GM21381 (cell line): ENCODE data around the gene EPS8L1.

Experiments
- ATAC-seq: cut with Tn5 transposase; IDR thresholded peaks from one replicate; pipeline ENCODE4 v1.9.1; 2021; ENCODE audit warnings: mild to moderate bottlenecking, moderate library complexity; ENCODE audit not compliant: unreplicated experiment

Gene EPS8L1

DNA sequence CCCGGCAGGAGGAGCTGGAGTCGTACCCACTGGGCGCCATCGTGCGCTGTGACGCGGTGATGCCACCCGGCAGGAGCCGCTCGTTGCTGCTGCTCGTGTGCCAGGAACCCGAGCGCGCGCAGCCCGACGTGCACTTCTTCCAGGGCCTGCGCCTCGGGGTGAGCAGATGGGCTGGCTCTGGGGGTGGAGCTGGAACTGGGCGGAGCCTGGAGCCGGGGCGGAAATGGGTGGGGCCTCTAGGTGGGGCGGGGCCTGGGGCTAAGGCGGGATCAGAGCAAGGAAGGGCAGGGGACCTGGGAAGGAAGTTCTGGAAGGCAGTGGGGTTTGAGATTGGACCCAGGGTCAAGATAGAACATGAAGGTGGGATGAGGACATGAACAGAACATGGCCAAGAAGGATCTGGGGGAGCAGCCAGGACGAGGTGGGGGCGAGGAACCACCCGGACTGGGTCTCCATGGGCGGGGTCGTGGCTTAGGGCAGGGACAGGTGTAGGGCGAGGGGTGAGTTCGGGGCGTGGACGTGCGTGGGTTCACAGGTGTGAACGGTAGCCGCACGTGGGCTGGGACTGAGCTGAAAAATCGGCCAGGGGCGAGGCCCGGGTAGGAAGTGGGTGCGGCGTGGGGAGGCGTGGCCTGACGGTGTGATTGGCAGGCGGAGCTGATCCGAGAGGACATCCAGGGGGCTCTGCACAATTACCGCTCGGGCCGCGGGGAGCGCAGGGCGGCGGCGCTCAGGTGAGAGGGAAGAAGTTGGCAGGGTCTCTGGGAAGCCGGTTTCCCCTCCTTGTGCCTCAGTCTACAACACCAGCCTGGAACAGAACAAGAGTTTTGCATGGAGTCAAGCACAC lies 4.7 kb downstream of the EPS8L1 start:
- ATAC-seq, result no peak

DNA sequence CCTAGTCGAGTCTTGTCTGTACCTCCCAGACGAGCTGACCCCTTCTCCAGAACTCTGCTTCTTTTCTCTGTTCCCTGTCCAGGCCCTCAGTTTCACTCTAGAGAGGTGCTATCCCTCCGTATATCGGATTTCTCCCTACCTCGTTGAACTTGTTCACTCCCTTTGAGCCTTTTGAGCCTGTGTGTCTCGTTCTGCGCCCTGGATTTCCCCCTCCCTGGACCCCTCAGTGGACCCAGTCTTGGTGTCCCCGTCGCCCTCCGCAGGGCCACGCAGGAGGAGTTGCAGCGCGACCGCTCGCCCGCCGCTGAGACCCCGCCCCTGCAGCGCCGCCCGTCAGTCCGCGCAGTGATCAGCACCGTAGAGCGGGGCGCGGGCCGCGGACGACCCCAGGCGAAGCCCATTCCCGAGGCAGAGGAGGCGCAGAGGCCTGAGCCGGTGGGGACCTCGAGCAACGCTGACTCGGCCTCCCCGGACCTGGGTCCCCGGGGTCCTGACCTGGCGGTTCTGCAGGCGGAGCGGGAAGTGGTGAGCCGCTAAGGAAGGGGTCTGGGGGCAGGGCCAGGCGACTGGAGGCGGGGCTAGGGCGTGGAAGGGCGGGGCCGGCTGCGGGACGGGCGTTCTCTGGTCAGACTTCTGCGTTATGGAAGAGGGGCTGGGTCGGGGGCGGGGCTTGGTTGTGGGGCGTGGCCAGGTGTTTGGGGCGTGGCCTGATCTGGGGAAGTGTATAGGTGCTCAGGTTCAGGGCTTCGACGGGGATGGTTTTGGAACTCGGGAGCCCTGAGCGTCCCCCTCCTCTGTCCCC lies 5.5 kb downstream of the EPS8L1 start:
- no peak for ATAC-seq

DNA sequence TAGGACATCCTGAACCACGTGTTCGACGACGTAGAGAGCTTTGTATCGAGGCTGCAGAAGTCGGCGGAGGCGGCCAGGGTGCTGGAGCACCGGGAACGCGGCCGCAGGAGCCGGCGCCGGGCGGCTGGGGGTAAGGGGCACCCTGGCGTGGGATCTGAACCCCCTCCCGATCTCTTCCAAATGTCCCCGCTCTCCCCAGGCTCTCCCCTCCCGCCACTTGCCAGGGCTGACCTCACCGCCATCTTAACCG lies 6.0 kb downstream of the EPS8L1 start:
- ATAC-seq, result no peak

DNA sequence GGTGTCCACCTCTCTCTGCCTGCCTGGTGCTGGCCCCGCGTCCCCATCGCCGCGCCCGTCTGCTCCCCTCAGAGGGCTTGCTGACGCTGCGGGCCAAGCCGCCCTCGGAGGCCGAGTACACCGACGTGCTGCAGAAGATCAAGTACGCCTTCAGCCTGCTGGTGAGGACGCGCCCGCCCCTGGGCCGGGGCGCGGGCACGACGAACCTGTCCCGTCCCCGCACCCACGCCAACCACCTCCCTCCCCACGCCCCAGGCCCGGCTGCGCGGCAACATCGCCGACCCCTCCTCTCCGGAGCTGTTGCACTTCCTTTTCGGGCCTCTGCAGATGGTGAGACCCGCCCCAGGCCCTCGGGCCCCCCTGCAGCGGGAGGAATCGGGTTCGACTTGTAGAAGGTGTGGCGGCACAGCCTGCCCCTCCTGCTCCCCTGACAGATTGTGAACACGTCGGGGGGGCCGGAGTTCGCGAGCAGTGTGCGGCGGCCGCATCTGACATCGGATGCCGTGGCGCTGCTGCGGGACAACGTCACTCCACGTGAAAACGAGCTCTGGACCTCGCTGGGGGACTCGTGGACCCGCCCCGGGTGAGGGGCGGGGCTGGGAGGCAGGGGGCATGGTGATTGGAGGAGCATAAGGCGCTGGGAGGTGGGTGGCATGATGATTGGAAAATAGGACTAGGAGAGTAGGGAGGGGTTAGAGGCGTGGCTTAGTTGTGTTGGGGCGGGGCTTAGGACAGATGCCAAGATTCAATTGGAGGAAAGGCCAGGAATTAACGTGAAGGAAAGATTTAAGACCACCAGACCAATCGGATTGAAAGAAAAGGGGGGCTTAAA lies 6.6 kb downstream of the EPS8L1 start:
- ATAC-seq, result no peak

DNA sequence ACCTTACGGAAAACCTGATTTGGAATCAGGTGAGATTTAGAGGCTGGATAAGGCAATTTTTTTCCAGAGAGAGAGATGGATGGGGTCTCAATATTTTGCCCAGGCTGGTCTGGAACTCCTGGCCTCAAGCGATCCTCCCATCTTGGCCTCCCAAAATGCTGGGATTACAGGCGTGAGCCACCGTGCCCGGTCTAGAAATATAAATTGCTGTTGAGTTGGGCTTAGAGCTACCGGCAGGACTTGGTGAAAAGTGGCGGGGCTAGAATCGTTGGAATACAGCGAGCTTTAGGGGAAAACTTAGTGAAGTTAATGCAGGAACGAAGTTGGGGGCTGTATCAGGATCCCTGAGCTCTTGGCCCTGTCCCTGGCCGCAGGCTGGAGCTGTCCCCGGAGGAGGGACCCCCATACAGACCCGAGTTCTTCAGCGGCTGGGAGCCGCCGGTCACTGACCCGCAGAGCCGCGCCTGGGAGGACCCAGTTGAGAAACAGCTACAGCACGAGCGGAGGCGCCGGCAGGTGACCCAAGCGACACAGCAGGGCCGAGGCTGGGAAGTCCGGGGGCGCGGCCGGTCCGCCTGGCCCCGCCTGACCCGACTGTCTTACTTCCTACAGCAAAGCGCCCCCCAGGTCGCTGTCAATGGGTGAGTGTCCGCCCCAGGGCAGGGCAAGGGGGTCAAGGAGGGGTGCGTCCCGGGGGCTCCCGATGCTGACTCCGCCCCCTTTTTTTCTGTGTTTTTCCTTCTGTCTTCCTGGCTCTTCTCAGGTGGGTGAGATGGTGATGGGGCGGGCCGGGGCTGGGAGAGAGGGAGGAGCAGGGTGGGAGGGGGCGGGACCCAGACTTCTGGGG lies 7.6 kb downstream of the EPS8L1 start:
- ATAC-seq, result no peak

DNA sequence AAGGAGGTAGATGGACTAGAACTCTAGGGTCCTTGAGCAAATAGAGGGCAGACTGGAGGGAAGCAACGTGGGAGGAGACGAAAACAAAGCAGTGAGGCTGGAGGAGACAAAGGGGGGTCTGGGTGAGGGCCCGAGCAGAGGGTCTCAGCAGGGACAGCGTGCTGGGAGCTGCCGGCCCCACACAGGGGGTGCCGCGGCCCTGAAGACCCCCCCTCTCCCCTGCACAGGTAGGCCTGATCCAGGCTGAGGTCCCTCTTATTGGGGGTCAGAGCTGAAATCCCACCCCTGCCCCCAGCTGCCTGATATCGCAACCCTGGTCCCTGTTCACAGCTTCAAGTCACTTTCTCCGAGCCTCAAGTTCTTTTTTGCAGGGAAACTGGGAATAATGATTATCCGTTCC lies 8.7 kb downstream of the EPS8L1 start:
- no peak for ATAC-seq

DNA sequence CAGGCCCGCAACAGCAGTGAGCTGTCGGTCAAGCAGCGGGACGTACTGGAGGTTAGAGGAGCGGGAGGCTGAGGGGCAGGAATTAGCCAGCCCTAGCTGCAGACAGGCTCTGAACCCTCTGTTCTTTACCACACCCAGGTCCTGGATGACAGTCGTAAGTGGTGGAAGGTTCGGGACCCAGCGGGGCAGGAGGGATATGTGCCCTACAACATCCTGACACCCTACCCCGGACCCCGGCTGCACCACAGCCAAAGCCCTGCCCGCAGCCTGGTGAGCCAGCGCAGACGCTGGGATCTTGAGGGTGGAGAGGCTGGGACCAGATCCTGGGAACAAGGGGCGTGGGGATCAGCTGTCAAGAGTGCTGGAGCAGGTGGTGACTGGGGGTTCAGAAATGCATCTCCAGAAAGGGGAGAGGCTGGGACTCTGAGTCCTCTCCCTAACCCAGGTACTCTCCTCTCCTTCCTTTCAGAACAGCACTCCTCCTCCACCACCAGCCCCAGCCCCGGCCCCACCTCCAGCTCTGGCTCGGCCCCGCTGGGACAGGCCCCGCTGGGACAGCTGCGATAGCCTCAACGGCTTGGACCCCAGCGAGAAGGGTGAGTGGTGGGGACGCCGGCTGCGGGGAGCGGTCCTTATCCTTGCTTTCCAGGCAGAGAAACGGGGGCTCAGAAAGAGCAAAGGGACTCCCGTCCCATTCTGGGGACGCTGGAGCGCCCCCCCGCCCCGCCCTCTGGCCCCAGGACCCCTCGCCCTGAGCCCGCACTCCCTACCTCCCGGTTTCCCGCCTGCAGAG lies 10.4 kb downstream of the EPS8L1 start:
- no peak for ATAC-seq

DNA sequence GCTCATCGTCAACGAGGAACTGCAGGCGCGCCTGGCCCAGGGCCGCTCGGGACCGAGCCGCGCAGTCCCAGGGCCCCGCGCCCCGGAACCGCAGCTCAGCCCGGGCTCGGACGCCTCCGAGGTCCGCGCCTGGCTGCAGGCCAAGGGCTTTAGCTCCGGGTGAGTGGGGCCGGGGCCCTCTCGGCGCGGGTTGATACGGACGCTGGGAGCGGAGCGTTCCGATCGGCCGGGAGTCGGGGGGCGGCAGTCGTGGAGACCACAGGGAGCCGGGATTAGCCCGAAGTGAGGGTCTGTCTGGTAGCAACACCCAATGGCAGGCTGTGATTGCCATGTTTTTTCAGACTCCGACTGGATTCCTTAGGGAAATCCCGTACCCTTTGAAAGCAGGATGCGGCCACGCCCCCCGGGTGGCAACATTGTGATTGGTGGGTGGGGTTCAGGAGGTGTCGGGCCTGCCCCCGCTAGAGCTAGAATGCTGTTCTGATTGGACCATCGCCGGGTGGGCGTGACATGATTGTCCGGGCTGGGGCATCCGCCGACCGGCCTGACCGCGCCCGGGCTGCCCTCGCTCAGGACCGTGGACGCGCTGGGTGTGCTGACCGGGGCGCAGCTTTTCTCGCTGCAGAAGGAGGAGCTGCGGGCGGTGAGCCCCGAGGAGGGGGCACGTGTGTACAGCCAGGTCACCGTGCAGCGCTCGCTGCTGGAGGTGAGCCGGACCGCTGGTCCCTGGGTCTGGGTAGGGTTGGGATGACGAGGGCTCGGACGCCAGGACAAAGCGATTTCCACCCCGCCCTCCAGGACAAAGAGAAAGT lies 11.3 kb downstream of the EPS8L1 start:
- no peak for ATAC-seq

DNA sequence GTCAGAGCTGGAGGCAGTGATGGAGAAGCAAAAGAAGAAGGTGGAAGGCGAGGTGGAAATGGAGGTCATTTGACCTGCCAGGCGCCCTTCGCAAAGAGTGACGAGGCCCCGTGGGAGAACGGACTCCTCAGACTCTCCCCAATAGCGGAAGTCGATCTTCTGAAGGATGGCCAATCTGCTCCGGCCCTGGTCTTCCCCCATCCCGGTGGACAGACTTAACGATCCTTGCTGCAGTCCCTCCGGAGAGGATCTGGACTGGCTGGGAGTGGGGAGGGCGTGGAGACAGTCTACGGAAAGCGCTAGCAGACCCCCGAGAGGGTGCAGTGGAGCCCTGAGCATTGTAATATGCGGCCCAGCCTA lies 11.9 kb downstream of the EPS8L1 start:
- no peak for ATAC-seq

DNA sequence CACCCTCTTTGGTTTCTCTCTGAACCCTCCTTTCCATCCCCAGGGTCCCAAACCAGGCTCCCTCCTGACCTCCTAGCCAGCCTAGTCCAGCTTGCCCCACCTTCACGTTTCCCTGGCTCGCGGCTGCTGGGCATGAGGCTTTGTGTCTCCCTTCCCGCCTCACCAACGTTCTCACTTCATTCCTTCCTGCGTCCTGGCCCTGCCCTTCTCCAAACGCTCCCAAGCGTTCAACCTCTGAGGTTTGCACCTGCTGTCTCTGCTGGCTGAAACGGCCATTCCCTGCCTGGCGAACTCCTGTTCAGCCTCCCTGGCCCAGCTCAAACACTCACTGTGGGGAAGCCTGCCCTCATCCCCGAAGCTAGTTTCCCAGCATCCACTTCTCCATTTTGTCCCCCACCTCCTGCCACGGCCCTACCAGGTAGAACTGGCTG lies 12.4 kb downstream of the EPS8L1 start:
- no peak for ATAC-seq

DNA sequence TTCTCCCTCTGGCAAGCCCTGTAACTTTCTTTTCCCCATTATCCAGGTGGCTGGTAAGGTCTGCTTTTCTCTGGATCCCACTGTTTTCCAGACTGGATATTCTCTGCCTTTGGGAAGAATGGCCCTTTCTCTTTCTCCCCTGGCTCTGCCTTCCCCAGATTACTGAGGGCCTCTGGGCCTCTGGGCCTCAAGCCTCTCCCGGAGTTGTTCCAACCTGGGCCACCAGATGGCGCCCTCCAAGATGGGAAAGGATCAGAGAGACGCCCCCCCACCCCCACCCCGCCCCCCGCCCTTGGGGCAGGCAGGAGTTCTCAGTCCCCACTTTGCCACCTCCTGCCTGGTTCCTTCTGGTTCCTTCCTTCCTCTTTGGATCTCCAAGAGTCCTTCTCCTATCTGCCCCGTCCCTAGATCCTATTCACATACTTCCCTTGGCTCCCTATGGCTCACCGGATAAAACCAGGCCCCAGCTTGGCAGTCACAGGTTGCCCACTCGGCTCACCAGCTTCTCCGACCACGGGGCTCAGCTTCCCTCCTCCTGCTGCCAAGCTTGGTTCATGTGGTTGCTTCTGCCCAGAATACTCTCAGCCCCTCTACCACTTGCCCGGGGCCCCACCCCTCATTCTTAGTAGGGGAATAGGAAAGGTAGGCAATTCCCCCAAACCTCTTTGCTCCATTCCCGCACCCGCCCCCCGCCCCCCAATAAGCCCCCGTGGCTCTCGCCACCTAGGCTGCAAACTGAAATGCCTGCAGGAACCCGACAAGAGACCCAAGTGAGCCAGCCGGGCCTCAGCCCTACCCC lies 13.1 kb downstream of the EPS8L1 start:
- ATAC-seq, result no peak

DNA sequence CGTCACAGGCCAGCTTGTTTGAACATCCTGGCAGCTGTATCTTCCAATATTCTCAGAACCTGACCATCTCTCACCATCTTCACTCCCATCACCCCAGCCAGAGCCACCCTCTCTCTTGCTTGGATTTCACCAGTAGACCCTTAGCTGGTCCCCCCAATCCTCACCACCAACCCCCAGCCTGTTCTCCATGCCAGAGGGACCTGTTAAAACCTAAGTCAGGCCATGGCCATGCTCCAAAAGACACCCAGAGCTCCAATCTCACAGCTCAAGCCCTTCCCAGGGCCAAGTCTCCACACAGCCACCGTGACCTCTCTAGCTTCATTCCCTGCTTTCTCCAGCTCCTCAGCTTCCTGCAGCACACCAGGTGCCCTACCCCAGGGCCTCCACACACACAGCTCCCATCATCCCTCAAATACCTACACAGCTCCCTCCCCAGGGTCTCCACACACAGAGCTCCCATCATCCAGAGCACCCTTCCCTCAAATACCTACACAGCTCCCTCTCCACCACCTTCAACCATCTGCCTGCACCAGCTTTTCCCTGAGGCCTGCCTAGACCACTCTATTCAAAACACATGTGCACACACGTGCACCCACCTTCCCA lies 13.8 kb downstream of the EPS8L1 start:
- ATAC-seq, result no peak

DNA sequence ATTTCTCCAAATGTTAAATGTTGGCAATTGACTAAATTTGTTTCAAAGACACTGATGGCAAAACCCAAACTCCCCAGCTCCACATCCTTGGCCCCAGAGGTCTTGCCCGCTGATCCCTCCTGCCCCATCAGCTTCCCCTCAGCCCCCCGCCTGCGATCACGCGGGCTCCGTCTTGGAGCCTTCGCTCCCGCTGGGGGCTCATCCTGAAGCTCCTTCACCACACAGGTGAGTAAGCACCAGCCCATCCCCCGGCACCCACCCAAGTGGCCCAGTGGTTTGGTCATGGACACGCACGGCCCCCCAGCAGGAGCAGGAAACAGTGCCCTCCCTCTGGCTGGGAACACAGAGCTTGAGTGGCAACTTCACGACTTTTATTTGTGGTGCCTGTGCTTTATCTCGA lies 14.9 kb downstream of the EPS8L1 start:
- ATAC-seq, result no peak

DNA sequence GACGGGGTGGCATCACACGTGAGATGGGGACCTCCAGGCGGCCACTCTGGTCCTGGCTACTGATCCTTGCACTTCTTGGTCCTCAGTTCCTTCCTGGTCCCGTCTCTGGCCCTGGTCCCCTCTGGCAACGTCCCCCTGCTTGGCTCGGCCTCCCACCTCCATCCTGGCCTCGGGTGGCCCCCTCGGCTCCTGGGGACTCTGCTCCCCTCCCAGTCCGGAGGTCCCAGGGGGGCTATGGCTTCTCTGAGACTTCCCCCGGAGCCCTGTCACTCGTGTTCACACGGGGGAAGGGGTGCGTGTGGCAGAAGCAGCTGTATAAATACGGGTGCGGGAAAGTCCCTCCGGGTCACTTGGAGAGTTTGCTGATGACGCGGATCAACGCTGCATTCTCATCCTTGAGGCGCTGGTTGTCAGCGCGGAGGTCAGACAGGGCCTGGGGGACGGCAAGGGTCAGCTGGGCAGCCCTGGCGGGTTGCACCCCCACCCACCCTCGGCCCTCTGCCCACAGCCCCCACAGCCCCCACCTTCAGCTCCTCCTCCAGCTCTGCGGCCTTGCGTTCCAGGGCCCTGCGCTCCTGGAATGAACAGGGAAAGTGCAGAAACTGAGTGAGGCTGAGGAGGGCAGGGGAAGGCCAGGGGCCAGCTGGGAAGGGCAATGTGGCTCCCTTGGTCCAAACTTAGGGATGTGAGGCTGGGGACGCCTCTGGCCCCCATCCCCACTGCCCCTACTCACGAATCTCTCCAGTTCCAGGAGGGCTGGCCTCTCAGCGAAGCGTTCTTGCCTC lies 15.6 kb downstream of the EPS8L1 start:
- no peak for ATAC-seq

DNA sequence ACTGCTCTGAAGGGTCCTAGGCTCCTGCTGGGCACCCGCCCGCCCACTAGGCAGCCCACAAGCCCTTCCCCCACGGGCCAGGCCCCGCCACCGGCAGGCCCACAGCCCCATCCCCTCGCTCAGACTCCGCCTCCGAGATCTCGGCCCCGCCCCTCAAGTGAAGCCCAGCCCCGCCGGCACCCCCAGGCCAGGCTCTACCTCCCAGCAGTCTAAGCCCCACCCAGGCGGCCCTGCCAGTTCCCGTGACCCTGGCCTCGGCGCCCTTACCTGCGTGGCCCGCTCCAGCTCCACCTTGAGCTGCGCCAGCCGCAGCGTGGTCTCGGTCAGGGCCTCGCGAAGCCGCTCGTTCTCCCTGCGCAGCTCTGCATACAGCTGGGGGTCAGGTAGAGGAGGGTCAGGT lies 16.3 kb downstream of the EPS8L1 start:
- ATAC-seq, result no peak

DNA sequence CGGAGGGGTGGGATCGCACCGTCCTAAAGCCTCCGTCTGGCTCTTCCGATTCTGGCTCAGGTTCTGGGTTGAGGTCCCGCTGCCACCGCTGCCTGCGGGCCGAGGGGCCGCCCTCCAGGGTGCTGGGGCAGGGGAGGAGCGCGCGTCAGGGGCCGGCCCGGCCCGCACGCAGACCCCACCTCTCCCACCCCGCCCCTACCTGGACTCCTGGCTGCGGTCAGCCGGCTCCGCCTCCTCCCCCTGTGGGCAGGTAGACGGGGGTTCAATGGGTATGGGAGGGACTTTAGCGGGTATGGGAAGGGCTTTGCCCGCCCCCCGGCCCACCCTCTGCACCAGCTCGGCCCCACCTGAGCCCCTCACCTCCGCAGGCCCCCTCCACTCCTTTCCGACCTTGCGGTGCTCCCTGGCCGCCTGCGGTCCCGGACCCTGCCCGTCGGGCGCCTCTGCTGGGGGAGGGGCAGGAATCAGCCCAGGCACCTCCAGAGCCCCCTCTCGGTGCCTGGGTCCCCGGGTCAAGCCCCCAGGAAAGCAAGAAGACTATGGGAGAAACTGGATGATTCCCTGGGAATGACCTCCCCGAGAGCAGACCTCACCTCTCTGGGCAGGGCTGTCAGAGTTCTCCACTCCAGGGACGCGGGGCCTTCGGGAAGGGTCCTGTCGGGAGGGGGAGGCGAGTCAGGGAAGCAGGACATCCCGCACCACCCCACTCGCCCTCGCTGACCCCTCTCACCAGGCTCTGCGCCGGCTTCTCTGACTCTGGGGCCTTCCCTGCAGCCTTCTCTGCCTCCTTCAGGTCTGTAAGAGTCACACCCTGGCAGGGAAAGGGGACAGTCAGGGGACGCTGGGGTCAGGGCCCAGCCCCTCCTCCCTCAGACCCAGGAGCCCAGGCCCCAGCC lies 17.0 kb downstream of the EPS8L1 start:
- ATAC-seq, result no peak
